DMS79 treated with DMSO at 0.1 percent for 48 hours (cell line): ENCODE results near the gene CEP128.

Source experiments
- DNase-seq: peaks from one replicate; lab custom pipeline; 2025; lab: John Stamatoyannopoulos, UW

CEP128 gene

GRCh38 chr14:80608563-80608962 is 333.0 kb downstream of the CEP128 start:
- no peak for DNase-seq

DNA sequence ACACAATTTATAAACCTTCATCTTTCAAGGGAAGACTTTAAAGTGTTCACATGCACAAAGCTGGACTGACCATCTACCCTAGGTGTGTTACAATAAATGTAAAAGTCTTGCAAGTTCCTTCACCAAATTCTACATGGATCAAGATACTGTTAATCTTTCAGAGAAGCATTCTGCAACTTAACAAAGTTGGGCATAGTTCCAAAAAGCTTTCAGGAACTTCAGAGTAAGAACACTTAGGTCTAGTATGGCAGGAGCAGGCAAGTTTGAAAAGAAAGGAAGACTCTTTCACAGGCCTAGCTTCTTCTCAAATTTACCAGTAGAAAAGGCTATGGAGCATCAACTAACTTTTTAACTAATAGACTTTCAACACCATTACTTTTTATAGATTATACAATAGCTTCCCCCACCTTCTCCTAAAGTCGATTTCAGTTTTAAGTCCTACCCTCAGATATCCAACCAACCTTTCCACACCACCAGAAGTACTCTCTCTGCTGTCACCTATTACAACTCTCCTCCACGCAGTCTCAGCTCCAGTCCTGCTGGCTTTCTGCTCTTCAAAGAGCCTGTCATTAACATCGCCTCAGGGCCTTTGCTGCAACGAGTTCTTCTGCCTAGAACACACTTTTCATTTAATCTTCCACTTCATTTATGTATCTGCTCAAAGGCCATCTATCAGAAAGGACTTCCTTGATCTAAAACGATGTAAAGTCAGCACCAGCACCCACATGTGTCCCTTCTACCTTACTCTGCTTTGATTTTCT is 333.9 kb downstream of the CEP128 start:
- peak; percentile 19 for DNase-seq

DNA sequence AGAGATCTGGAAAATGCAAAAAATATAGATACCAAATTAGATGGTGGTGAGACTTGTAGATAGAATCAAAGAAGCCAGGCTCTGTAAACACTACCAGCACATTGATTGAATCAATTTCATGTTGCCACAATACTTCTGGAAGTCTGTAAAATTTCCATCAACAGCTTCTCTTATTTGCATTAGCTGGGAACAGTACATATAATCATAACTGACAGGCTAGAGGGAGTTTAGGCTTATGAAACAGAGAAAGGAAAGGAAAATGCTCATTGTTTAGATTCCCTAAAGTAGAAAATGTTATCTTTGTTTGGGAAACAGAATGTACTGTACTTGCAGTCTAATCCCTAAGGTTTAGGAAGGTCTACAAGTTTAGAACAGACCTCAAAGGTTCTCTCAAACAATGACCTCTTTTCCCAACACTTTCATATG is 335.2 kb downstream of the CEP128 start:
- DNase-seq: no peak

DNA sequence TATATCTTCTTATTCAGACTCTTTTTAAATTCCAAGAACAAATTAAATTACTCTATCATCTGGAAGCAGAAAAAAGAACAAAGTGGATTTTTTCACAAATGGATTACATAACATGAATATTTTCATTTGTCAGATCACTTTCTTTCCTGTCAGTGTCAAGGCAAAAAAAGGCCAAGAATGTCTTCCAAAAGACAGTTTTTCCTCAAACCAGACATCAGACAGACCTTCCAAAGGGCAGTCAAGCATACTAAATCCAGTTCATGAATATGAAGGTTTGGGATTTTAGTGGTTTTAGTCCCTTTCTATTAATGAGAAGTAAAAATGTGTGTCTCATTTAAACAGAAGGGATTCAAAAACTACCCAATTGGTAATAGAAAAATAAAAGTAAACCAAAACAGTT is 336.0 kb downstream of the CEP128 start:
- DNase-seq: no peak

DNA sequence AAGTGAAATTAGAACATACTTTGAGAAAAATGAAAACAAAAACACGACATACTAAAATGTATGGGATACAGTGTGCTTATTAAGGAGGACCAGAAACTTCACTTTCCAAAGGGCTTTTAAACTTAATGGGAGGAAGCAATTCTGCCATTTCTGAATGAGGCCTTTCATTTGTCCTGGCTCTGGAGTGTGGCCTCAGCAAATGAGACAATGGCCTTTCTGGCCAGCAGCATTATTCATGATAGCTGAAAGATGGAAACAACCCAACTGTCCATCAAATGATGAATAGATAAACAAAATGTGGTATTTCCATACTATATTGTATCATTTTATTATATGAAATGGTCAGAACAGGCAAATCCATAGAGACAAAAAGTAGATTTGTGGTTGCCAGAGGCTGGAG is 338.6 kb downstream of the CEP128 start:
- DNase-seq: no peak

DNA sequence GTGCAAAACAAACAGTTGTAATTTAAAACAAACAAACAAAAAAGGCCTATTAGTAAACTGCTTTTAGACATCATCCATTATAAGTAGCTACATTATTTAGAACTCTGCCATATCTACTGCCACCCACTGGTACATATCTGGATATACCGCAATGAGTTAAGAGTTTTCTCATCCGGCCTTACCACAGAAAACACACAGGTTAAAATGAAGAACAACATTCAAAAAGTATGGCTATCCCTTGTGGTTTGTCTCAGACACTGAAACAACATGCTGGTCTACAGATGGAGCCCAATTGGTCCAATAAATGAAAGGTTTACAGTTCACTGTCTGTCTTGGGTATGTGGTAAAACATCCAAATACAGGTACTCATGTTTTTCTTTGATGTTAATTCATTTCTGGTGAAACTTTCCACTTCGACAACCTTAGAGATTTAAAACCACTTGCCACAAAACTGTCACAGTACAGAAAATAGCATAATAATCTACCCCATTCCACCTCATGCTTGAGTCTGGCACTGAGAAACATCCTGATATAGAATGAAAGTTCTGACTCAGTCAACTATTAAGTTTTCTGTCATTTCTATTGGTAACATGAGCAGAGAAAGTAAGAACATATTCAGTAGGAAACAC is 354.3 kb downstream of the CEP128 start:
- DNase-seq: no peak

GRCh38 chr14:80586131-80586530 is 355.4 kb downstream of the CEP128 start:
- DNase-seq: no peak

DNA sequence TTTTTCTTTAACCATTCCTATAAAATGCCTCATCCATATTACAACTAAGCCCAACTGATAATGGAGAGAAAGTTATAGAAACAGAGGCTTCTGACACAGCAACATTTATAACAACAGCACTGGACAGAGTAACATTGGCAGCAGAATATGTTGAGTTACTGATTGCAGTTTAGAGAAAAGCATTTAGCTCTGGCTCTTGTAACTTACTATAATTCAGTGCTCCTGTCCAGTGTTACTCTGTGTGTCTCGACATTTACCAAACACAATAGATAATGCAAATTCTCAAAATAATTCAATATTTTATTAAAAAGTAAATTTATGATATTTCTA is 356.1 kb downstream of the CEP128 start:
- DNase-seq: no peak

- peak; percentile 71 for DNase-seq
Observed at GRCh38 chr14:80584744-80585505, 356.6 kb downstream of the CEP128 start.

DNA sequence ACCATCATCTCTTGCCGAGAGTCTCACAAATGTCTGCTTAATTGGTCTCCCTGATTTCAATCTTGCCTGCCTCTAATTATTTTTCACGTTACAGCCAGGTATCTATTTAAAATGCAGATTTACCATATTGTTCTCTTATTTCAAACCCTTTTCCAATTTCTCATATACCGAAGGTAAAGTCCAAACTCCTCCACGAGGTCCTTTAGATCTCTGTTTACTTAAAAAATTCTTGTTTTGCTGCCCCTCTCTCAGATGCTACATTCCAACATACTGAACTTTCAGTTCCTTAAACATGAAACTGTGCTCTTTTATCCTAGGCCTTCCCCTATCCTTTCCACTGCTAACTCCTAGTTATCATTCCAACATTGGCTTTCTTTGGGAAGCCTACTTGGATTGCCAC is 363.9 kb downstream of the CEP128 start:
- no peak for DNase-seq

DNA sequence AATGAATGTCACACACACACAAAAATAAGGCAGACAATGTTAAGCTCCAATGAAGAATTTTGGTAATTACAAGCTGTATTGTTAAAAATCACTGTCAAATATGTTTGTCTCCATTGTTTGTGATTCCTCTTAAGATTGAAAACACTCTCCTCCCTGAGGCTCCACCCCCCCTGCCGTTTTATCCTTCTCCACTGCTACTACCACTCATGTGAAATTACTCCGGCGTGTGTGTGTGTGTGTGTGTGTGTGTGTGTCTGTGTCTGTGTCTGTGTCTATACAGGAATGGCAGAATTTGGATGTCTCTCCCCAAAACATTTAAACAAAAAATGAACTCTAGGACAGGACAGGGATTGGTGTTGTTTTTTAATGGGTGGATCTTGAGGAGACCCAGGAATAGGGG is 365.1 kb downstream of the CEP128 start:
- DNase-seq: no peak

DNA sequence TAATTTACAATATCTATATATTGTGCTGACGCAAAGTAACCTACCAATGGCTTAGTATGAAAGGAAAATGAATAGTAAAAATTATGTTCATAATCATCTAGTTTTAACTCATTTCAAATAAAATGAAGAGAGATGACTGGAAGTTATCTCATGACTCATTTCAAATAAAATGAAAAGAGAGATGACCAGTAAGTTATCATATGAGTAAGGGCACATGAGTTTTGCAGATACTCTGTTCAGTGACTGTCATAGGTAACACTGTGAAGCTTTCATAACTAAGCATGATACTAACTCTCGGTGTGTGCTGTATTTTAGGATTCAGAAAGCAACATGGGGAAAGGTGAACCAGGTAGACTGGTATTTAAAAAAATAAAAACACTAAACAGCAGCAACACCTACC is 365.8 kb downstream of the CEP128 start:
- DNase-seq: no peak

DNA sequence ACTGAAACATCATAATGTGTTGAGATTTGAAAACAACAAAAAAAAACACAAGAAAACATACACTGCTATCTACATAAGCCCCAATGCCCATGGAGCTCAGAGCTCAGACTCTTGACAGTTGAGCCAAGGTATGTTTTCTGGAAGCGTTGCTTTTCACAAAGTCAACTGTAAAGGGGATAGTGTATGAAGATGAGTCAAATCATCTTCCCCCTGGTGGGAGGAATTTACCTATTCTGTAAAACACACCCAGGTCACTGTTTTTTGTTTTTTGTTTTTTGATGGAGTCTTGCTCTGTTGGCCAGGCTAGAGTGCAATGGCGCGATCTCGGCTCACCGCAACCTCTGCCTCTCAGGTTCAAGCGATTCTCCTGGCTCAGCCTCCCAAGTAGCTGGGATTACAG is 368.9 kb downstream of the CEP128 start:
- DNase-seq: no peak

DNA sequence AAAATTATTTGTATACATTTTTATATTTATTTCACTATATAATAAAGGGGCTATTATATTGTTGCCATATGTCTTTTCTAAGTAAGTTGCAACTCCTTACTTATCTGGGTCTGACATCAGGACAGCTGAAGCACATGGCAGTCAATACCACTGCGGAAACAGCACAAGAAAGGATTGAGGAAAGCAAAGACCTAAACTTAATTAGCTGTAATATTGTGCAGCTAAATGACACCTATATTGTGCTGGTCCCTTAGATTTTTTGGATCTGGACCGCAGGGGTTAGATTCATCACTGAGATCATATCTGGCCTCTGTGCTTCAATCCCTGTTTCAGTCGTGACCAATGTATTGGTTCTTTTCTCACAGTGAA is 370.6 kb downstream of the CEP128 start:
- DNase-seq: no peak

DNA sequence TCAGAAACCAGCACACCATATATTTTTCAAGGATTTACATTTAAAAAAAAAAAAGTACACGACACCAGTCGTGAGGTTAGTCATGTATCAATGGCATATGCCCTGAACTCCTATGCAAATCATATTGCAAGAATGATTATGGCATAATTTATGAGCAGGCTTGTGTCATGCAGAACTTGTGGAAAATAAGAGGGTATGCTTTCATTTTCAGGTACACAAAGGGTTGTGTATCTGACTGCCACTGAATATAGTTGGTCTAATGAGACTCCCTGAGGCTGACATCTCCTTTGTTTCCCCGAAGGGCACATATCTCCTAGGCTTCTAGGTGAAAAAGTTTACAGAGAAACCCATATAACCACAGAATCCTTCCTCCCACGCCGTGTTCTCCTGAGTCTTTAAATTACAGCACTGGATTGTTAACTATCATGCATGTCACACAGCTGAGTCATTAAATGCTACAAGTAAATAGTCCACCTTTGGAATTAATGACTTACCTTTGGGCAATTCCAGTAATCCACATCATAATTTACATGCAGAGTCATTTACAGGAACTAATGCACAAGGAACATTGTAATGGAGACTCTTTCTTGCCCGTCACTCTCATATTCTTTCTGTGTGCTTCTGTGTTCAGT is 373.5 kb downstream of the CEP128 start:
- DNase-seq: no peak

DNA sequence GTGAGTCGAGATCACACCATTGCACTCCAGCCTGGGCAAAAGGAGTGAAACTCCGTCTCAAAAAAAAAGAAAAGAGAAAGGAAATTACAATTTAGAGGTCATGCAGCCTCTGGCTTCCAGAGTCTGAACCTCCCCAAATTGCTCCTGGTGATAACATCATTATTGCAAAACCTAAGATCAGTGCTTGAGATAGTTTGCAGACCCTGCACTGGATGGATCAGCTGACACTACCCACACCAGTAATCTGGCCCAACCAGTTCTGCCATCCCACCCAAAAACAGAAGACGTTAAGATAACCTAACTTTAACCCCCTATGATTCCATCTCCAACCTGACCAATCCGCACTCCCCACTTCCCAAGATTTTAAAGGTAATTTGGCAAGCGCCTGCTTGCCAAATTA is 376.5 kb downstream of the CEP128 start:
- DNase-seq: no peak

DNA sequence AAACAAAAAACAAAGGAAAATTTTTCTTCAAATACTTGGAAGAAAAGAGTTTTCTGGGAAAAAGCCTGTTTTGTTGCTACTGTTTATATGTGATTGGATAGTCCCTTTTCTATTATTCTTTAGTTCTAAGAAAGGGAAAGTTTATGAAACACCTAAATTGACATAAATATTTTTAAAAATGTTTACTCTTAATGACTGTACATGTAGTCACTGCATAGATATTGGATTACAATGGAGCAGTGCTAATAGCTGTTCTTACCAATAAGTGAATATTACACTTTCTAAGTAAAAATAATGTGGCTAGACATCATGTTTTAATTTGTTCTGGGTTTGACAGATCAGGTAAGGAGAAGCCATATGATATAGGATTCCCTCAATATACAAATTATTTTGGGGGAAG is 377.5 kb downstream of the CEP128 start:
- DNase-seq: no peak

- DNase-seq: no peak
Observed at GRCh38 chr14:80560800-80561657, 380.5 kb downstream of the CEP128 start.

DNA sequence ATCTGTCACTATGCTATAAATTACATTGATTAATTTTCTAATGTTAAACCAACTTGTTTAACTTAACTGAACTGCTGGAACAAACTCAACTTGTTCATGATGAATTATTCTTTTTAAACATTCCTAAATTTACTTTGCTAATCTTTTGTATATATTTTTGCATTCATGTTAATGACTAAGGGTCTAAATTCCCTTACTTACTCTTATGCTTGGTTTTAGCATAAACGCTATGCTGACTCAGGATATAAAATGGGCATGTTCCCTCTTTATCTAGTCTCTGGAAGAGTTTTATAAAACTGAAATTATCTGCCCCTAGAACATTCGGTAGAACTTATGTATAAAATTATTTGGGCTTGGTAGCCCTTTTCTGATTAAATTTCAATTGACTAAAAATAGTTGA is 387.4 kb downstream of the CEP128 start:
- no peak for DNase-seq

- no peak for DNase-seq
Observed at GRCh38 chr14:80549141-80549540, 392.4 kb downstream of the CEP128 start.

DNA sequence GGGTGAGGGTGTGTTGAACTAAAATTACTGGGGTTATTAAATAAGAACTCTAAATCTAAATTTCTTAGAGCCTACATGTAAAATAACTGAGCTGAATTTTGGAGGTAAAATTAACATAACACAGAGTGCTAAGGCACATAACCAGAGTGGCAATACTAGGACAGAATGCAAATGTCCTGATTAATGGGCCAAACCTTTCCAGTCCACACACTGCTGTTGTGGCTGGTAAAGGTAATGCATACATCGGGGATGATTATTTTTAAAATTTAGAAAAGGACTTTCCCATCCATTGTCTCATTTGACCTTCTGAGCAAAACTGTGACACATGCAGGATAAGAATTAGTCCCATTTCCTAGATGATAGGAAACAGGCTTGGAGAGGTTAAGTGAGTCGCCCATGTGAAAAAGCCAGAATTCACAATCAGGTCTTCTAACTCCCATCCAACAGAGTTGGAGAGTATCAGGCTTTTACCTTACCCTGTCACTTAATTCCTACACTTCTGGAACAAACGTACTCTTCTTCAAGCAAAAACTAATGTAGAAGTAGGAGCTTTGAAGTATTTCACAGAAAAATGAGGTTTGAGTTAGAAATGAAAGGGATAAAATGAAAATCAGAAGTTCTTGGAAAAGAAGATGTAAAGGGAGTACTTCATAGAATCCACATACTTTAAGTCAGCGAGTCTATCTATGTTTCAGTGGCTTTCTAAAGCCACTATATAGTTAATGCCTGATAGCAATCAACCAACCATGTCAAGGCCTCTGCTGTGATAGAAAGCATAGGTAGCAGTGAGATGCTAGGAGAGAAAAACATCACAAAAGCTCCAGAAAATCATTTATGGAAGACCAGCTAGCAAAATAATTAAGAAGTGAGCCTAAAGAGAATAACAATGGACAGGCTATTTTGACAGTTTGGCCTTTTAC is 395.3 kb downstream of the CEP128 start:
- no peak for DNase-seq
